Measurements from ENCODE around the gene SRCIN1.

SRCIN1 gene

DNA sequence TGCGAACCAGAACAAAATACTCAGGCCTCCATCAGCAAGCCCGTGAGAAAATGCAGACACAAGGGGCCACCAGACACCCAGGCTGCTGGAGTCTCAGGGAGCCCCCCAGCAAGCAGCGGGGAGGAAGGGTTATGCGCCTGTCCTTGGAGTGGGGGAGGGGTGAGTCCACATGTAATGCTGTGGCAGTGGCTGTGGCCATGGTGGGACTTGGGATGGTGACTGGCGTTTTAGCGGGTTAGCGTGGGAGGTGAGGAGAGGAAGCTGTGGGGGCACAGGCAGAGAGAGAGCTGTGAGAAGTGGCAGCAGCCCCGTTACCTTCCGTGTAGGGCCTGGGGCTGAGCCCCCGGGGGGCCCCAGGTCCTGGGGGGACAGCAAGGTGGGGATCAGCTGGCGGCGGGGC lies 58.3 kb downstream of the SRCIN1 start:
- Histone ChIP-seq H3K79me2 (ENCODE audit: insufficient read depth, low read length) (no peaks in the 10 kb centered on the region), H3K9me2 (replicated peaks; ENCODE audit: insufficient read depth, low read length) (no peaks in the 10 kb centered on the region), H3K9me3 (ENCODE audit: insufficient read depth, low read length) (no peaks in the 10 kb centered on the region), H3K9ac (ENCODE audit: low read length) (no peak overlapping the region), H4K20me1 (ENCODE audit: low read depth, low read length) (no peaks in the 10 kb centered on the region), H3F3A (ENCODE audit: insufficient read depth) (no peaks in the 10 kb centered on the region), H2AFZ (ENCODE audit: low read depth, low read length, severe bottlenecking) (no peak overlapping the region), H3K4me3 (ENCODE audit: insufficient read depth, low read length, poor library complexity, severe bottlenecking) (no peak overlapping the region), H3K27ac (ENCODE audit: low read depth, low read length) (no peak overlapping the region), H3K36me3 (ENCODE audit: low read length) (no peaks in the 10 kb centered on the region), H3K4me2 (ENCODE audit: low read depth, low read length, poor library complexity, severe bottlenecking) (no peak overlapping the region), H3K27me3 (ENCODE audit: low read length) (no peaks in the 10 kb centered on the region)
- TF ChIP-seq, protein P1, sequence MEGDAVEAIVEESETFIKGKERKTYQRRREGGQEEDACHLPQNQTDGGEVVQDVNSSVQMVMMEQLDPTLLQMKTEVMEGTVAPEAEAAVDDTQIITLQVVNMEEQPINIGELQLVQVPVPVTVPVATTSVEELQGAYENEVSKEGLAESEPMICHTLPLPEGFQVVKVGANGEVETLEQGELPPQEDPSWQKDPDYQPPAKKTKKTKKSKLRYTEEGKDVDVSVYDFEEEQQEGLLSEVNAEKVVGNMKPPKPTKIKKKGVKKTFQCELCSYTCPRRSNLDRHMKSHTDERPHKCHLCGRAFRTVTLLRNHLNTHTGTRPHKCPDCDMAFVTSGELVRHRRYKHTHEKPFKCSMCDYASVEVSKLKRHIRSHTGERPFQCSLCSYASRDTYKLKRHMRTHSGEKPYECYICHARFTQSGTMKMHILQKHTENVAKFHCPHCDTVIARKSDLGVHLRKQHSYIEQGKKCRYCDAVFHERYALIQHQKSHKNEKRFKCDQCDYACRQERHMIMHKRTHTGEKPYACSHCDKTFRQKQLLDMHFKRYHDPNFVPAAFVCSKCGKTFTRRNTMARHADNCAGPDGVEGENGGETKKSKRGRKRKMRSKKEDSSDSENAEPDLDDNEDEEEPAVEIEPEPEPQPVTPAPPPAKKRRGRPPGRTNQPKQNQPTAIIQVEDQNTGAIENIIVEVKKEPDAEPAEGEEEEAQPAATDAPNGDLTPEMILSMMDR (IDR thresholded peaks at IDR 0.05; ENCODE audit: insufficient read depth, low read length, poor library complexity, severe bottlenecking), result no peak
- TF ChIP-seq EZH2phosphoT487 (conservative IDR thresholded peaks at IDR 0.05; ENCODE audit: low read length), result no peak

DNA sequence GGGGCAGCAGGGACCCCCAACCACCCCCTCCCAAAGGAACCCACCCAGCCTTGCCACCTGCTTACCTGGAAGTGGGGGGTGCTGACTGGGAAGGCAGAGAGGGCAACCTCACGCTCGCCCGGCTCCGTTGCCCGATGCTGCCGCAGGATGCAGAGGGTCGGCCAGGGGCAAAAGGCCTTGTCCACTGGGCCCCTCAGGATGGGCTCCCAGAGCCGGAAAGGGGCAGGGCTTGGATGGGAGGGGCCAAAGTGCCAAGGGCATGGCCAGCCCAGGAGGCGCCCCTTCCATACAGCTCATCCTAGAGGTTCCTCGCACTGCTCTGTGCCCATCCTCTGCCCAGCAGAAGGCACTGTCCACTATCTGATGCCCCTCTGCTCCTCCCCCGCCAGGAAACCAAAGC lies 59.4 kb downstream of the SRCIN1 start:
- Histone ChIP-seq H3K36me3 (ENCODE audit: low read length) (no peaks in the 10 kb centered on the region), H3K4me3 (ENCODE audit: insufficient read depth, low read length, poor library complexity, severe bottlenecking) (no peak overlapping the region), H3K79me2 (ENCODE audit: insufficient read depth, low read length) (no peaks in the 10 kb centered on the region), H3K9ac (ENCODE audit: low read length) (no peak overlapping the region), H3K27ac (ENCODE audit: low read depth, low read length) (no peak overlapping the region), H4K20me1 (ENCODE audit: low read depth, low read length) (no peaks in the 10 kb centered on the region), H3F3A (ENCODE audit: insufficient read depth) (no peaks in the 10 kb centered on the region), H3K9me3 (ENCODE audit: insufficient read depth, low read length) (no peaks in the 10 kb centered on the region), H3K4me2 (ENCODE audit: low read depth, low read length, poor library complexity, severe bottlenecking) (no peak overlapping the region), H3K9me2 (replicated peaks; ENCODE audit: insufficient read depth, low read length) (no peaks in the 10 kb centered on the region), H3K27me3 (ENCODE audit: low read length) (no peaks in the 10 kb centered on the region), H2AFZ (ENCODE audit: low read depth, low read length, severe bottlenecking) (no peak overlapping the region)
- TF ChIP-seq, protein P1 (IDR thresholded peaks at IDR 0.05; ENCODE audit: insufficient read depth, low read length, poor library complexity, severe bottlenecking), result no peak
- TF ChIP-seq EZH2phosphoT487 (conservative IDR thresholded peaks at IDR 0.05; ENCODE audit: low read length), result no peak

DNA sequence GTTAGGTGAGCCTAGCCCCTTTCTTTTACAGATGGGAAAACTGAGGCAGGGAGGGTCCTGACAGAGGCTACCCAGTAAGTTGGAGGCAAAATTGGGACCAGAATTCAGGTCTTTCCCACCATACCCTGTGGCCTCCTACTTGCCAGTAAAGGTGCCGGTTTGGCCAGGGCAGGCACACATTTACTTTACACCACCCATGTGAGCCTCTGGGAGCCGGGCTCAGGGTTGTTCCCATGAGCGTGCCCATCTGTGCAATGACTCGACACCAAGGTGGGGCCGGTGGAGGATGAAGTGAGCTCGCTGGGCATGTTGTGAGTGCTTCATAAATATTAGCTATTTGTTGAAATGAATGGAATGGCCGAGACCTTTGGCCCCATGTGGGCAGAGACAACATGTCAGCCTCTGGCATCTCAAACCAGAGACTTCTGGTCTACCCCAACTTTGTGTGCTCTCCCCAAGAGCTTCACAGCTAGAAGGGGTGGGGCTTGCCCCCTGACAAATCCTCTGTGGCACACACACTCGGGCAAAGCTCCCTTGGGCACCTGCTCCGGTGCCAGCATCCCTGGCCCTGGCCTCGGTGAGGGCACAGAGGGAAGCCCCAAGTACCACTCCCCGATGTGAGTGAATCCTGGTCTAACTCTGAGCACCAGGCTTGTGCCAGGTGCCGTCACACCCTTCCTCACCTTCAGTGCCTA lies 60.1 kb downstream of the SRCIN1 start:
- no peaks in the 10 kb centered on the region for H3K9me3 ChIP-seq (ENCODE audit: insufficient read depth, low read length)
- no peak overlapping the region for H3K9ac ChIP-seq (ENCODE audit: low read length)
- no peak for TF ChIP-seq EZH2phosphoT487 (conservative IDR thresholded peaks at IDR 0.05; ENCODE audit: low read length)
- TF ChIP-seq, protein P1 (IDR thresholded peaks at IDR 0.05; ENCODE audit: insufficient read depth, low read length, poor library complexity, severe bottlenecking), result no peak
- no peaks in the 10 kb centered on the region for H3K9me2 ChIP-seq (replicated peaks; ENCODE audit: insufficient read depth, low read length)
- H3K27ac ChIP-seq (ENCODE audit: low read depth, low read length), result no peak overlapping the region
- H4K20me1 ChIP-seq (ENCODE audit: low read depth, low read length), result no peaks in the 10 kb centered on the region
- no peak overlapping the region for H3K4me2 ChIP-seq (ENCODE audit: low read depth, low read length, poor library complexity, severe bottlenecking)
- no peaks in the 10 kb centered on the region for H3F3A ChIP-seq (ENCODE audit: insufficient read depth)
- H3K4me3 ChIP-seq (ENCODE audit: insufficient read depth, low read length, poor library complexity, severe bottlenecking), result no peak overlapping the region
- no peaks in the 10 kb centered on the region for H3K79me2 ChIP-seq (ENCODE audit: insufficient read depth, low read length)
- H3K27me3 ChIP-seq (ENCODE audit: low read length), result no peaks in the 10 kb centered on the region
- H2AFZ ChIP-seq (ENCODE audit: low read depth, low read length, severe bottlenecking), result no peak overlapping the region
- no peaks in the 10 kb centered on the region for H3K36me3 ChIP-seq (ENCODE audit: low read length)
